Measurements from ENCODE around the gene BATF3. TPM values are rescaled to one million over a fixed set of nuclear protein-coding genes. Genes with fewer than 3 reads are reported as not detected.
A peak's percentile ranks its signal among the peaks of the same experiment; 100 is the strongest.

The BATF3 gene
- total RNA-seq, 6 experiments from 2014 or later: 0.68 to 2.7 (median 1.2) TPM; not detected in 3

GRCh38 chr1:212684076-212684475 is 15.6 kb downstream of the BATF3 start:
- Histone ChIP-seq H3K4me1 (no peaks in the 10 kb centered on the region), H3K9me3 (no peaks in the 10 kb centered on the region), H3K36me3 (no peaks in the 10 kb centered on the region), H3K27ac (no peak overlapping the region), H3K4me3 (no peak overlapping the region), H3K27me3 (no peaks in the 10 kb centered on the region)
- TF ChIP-seq CTCF (IDR thresholded peaks at IDR 0.05) (no peak), POLR2A (IDR thresholded peaks at IDR 0.05) (no peak)
- intact Hi-C loops (cut with DNase I): no loop called here
- ATAC-seq: no peak
- DNase-seq: no peak
- 64% methylated on average over 6 of the region's 6 CpGs for WGBS (ENCODE audit: insufficient coverage, low coverage, low lambda C conversion rate, missing lambda C conversion rate)

GRCh38 chr1:212683357-212683722 is 16.3 kb downstream of the BATF3 start:
- intact Hi-C loops (cut with DNase I): no loop called here
- 69% methylated on average over 3 of the region's 7 CpGs for WGBS (ENCODE audit: insufficient coverage, low coverage, low lambda C conversion rate, missing lambda C conversion rate)
- Histone ChIP-seq H3K9me3 (no peaks in the 10 kb centered on the region), H3K4me1 (no peaks in the 10 kb centered on the region), H3K27ac (no peak overlapping the region), H3K27me3 (no peaks in the 10 kb centered on the region), H3K4me3 (no peak overlapping the region), H3K36me3 (no peaks in the 10 kb centered on the region)
- DNase-seq (peak in 1 of 3 donors; percentile 43), ATAC-seq (peak; percentile 64 to 76 (median 69))
- TF ChIP-seq CTCF (IDR thresholded peaks at IDR 0.05): no peak
- no peak for TF ChIP-seq POLR2A (IDR thresholded peaks at IDR 0.05)

- Histone ChIP-seq H3K27me3 (no peaks in the 10 kb centered on the region), H3K36me3 (no peaks in the 10 kb centered on the region), H3K4me1 (no peaks in the 10 kb centered on the region), H3K9me3 (no peaks in the 10 kb centered on the region), H3K27ac (no peak overlapping the region), H3K4me3 (no peak overlapping the region)
- peak; percentile 26 to 80 (median 58) for ATAC-seq
- WGBS (ENCODE audit: insufficient coverage, low coverage, low lambda C conversion rate, missing lambda C conversion rate): 25% methylated on average over 4 of the region's 4 CpGs
- intact Hi-C loops (cut with DNase I): no loop called here
- no peak for DNase-seq
- TF ChIP-seq CTCF (IDR thresholded peaks at IDR 0.05) (no peak), POLR2A (IDR thresholded peaks at IDR 0.05) (no peak)
These were observed 18.8 kb downstream of the BATF3 start for GRCh38 chr1:212680680-212681389.

GRCh38 chr1:212678456-212679410 is 20.9 kb downstream of the BATF3 start:
- intact Hi-C loops (cut with DNase I): no loop called here
- Histone ChIP-seq H3K36me3 (no peaks in the 10 kb centered on the region), H3K27ac (no peak overlapping the region), H3K4me3 (no peak overlapping the region), H3K4me1 (no peaks in the 10 kb centered on the region), H3K9me3 (no peaks in the 10 kb centered on the region), H3K27me3 (no peaks in the 10 kb centered on the region)
- ATAC-seq (peak; percentile 11 to 53 (median 28)), DNase-seq (no peak)
- no peak for TF ChIP-seq POLR2A (IDR thresholded peaks at IDR 0.05)
- no peak for TF ChIP-seq CTCF (IDR thresholded peaks at IDR 0.05)
- WGBS (ENCODE audit: insufficient coverage, low coverage, low lambda C conversion rate, missing lambda C conversion rate): 49% methylated on average over 7 of the region's 11 CpGs
